Amygdala (tissue), 56 donors: ENCODE measurements around the gene GNAT2.

Experiments used
- DNase-seq, 56 donors: peaks; one replicate each; lab custom pipeline; 2025; lab: John Stamatoyannopoulos, UW

GNAT2 gene

DNA sequence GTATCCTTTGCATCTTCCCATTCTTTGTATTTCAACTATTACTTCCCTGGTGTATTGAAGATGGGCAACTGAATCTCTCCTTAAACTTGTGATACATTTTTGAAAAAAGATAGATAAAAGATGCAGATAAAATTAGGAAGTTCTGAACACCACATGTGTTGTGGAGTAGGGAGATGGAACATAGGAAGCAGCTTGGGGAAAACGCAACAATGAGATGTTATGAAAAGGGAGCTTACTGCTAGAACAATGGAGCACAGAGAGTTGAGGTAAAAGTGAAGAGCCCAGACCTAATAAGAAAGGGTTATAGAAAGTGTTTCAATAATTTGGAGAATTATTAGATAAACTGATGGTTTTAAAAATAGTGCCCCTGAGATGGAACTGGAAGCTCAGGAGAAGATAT is 50.1 kb downstream of the GNAT2 start:
- no peak for DNase-seq

DNA sequence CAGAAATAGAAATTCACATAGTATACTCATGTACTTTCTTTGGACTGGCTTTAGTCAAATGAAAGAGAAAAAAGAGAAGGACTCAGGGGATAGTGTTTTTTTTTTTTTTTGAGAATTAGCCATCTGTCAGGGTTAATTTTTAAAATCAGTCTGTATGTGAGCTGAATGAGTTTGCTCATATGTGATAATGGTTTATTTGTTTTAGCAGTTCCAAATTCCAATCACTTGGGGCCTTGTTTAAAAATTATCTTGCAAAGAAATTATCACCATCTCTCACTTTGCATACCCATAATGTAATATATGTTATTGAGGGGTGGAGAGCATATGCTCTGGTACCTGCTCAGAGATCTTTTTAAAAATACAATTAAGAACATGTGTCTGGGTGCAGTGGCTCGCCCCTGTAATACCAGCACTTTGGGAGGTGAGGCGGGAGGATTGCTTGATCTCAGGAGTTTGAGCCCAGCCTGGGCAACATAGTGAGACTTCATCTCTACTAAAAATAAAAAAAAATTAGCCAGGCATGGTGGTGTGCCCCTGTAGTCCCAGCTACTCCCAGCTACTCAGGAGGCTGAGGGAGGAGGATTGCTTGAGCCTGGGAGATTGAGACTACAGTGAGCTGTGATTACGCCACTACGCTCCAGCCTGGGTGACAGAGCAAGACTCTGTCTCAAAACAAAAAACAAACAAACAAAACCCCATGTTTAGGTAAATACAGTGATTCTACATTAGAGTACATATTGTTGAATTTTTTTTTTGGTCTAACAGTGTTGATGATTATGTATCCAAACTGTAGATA is 51.3 kb downstream of the GNAT2 start:
- no peak for DNase-seq

DNA sequence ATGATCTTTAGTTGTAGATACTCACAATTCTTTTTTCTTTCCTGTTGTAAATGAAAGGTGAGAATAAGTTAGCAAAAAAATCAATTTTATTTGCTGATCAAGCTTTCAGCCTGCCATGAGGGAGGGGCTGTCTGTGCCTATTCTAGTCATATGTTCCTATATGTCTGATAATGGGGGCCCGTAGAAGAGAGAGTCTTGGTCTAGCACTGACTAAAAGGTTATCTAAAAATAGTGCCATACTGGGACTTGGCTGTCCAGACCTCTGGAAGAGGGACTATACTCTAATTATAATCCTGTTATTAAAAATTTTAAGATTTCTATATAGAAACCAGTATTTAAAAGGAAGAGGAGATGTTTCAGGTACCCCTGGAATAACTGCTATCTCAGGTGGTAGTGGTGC is 52.4 kb downstream of the GNAT2 start:
- DNase-seq: no peak

DNA sequence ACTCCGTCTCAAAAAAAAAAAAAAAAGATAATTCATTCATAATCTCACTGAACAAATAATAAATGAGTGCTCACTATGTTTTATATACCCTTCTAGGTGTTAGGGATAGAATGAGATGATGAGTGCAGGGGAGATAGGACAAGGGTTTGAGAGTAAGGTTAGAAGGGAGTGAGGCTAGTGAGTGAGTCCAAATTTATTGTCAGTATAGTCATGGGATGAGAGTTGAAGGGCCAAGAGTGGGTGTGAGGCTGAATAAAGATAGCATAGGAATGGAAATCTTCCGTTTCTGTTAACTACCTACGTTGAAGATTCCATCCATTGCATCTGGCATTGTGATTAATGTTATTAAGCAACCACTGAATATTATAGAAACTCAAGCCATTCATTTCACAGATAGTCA is 54.2 kb downstream of the GNAT2 start:
- no peak for DNase-seq

DNA sequence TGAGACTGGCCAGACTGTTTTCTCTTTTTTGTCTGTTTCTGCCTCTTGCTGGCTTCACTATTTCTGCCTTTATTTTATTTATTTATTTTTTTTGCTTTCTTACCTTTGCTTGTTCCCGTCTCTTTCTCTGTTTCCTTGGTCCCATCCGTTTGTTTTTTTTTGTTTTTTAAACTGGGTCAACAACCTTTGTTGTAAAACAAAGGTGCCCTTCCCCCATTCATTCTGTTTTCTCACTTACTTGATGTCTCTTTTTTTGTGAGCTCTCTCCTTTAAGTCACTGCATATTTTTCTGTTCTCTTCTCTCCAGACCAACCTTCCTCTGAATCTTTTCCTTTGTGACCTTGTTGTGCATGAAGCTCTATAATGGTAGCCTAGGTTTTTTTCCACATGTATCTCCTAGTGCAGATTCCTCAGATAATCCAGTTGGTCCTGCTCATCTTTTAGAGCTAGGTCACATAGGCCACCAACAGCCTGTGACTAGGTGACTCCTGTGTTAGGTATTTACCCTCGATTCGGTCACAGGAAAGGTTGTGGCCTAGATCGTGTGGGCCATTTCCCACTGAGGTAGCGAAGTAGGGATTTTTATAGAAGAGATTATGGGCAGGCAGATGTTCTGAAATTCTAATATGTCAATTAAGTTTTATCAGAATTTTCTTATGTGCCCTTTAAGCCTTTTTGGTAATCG is 55.1 kb downstream of the GNAT2 start:
- DNase-seq: no peak

DNA sequence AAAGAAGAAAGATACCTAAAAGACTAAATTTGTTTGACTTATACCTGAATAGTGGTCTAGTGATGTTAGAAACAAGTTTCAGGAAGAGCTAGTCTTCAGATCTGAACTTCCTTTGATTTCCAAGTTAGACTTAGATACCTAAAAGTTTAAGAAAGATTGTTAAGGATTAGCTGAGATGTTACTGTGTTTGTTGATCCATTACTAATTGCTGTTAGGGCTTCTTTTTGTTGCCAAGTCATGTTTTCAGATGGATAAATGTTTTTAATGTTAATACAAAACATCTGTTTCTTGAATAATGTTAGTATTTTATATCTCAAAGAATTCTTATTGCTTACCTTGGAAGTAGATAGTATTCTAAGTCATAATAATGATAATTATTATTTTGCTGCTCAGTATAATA is 59.4 kb downstream of the GNAT2 start:
- DNase-seq: no peak

DNA sequence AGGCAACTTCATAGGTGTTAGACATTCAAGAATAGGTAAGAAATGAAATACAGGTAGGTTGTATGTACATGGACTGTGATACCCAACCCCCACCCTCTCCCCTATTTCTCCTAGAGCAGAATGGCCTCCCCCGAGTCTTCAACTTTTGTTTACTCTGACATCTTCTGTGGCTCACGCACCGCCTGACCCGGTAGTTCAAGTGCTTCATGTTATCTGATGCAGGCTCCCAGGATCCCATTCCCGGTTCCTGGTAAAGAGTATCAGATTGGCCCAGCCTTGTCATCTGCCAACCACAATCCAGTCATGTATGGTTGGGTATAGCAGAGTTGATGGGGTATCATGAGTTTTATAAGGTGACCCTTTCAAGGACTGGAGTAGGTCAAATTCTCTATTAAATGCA is 61.9 kb downstream of the GNAT2 start:
- no peak for DNase-seq

DNA sequence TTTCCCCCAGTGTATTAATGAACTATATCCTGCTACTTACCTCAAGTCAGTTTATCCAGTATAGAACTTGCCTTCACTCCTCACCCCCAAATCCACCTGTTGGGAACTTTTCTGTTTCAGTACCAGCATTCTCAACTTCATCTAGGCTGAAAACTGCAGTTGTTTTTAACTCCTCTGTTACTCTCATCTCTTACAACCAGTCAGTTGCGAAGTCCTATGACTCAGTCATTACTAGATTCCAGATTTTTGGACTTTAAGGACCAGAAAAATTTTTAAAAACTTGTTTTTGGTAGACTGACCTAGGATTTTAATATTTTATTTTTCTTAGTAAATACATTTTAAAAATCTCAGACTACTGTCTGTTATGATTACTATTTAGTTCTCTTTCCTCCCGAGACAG is 62.9 kb downstream of the GNAT2 start:
- no peak for DNase-seq
